ENCODE measurements around the gene GNPTG.
A peak's percentile ranks its signal among the peaks of the same experiment; 100 is the strongest.
"Not testable (repeated sequence)": the region's sequence is repeated elsewhere in the genome, so short reads cannot be mapped to it uniquely, and the experiment has no call there.

GNPTG gene

DNA sequence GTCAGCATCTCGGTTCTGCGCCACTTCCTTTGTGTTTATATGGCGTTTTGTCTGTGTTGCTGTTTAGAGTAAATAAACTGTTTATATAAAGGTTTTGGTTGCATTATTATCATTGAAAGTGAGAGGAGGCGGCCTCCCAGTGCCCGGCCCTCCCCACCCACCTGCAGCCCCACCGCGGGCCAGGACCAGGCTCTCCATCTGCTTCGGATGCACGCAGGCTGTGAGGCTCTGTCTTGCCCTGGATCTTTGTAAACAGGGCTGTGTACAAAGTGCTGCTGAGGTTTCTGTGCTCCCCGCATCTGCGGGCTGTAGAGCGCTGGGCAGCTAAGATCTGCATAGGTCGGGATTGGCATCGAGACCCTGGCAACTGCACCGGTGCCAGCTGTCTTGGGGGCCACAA is 26.5 kb upstream of the GNPTG start:
- TF ChIP-seq, protein P1, sequence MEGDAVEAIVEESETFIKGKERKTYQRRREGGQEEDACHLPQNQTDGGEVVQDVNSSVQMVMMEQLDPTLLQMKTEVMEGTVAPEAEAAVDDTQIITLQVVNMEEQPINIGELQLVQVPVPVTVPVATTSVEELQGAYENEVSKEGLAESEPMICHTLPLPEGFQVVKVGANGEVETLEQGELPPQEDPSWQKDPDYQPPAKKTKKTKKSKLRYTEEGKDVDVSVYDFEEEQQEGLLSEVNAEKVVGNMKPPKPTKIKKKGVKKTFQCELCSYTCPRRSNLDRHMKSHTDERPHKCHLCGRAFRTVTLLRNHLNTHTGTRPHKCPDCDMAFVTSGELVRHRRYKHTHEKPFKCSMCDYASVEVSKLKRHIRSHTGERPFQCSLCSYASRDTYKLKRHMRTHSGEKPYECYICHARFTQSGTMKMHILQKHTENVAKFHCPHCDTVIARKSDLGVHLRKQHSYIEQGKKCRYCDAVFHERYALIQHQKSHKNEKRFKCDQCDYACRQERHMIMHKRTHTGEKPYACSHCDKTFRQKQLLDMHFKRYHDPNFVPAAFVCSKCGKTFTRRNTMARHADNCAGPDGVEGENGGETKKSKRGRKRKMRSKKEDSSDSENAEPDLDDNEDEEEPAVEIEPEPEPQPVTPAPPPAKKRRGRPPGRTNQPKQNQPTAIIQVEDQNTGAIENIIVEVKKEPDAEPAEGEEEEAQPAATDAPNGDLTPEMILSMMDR (IDR thresholded peaks at IDR 0.05; ENCODE audit: borderline replicate concordance, insufficient read depth, low read depth, low read length) = no peak
- H3K4me3 ChIP-seq (ENCODE audit: low read depth, low read length) = no peak overlapping the region

DNA sequence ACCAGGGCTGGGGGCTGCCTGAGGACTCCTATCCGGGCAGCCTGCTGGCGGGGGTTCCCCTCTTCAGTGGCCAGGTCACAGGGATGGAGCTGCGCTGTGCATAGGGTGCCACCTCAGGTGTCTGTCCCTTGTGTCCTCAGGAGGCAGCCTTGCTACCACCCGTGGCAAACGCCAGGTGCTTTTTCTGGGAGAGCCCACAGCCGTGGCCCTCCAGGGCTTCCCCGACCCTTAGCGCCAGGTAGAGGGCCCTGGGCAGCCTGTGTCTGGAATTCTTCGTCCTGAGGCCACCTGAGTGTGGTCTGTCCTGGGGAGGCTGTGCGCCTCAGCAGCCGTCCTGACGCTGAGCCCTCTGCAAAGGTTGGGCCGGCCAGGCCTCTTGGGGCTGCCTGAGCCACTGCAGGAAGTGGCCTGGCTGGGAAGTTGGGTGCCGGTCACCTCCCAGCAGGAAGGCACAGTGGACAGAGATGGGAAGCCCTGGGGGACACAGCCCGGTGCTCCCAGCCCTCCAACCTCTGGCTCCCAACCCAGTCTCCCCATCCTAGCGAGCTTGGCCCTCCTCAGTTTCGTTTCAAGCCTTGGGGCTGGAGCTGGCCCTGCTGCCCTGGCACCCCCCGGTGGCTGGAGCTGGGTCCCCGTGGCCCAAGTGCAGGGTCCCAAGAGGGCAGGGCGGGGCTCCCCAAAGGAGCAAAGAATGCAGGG is 25.9 kb upstream of the GNPTG start:
- TF ChIP-seq, protein P1 (IDR thresholded peaks at IDR 0.05; ENCODE audit: borderline replicate concordance, insufficient read depth, low read depth, low read length) = no peak
- no peak overlapping the region for H3K4me3 ChIP-seq (ENCODE audit: low read depth, low read length)

DNA sequence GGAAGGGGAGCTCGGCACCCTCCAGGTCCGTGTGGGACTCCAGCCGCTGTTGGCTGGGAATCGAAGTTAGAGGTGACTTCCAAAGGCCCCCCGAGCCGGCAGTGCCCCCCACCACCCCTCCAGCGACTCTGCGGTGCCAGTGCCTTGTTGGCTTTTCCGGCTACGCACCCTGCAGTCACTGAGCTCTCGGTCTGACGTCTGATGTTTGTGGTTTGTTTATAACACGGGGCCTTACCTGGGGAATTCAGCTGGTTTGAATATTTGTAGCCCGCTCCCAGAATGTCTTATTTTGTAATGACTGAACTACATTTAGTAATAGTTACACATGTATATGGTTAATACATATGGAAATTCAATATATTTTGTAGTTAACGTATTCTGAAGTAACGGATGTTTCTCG is 25.3 kb upstream of the GNPTG start:
- TF ChIP-seq, protein P1 (IDR thresholded peaks at IDR 0.05; ENCODE audit: borderline replicate concordance, insufficient read depth, low read depth, low read length) = no peak
- no peak overlapping the region for H3K4me3 ChIP-seq (ENCODE audit: low read depth, low read length)

DNA sequence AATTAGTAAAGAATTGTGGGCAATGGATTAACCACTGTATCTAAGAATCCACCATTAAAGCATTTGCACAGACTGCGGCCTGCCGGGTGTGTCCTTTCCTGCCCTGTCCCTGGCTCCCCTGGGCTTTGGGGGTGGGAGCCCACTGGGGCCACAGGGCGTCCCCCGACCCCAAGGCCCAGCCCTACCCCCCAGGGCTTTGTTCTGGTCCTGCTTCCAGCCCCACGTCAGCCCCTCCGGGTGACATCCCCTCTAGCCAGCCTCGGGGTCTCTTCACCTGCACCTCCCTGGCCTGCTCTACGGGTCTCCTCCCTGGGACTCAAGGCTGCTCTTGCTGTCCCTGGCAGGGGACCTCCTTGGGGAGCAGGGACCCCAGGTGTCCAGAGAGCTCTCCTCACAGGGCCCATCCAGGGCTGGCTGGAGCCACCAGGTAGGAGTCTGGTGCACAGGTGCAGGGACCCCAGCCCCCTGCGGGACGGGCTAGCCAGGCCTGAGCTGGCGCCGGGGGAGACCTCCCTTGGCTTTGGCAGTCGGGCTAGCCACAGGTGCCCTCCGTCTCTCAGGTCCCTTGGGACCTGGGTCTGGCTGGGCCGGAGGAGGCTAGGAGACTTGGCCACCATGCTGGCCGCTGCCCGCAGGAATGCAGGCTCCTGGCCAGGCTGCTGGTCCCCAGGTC is 24.6 kb upstream of the GNPTG start:
- TF ChIP-seq, protein P1 (IDR thresholded peaks at IDR 0.05; ENCODE audit: borderline replicate concordance, insufficient read depth, low read depth, low read length) = no peak
- H3K4me3 ChIP-seq (ENCODE audit: low read depth, low read length) = no peak overlapping the region

DNA sequence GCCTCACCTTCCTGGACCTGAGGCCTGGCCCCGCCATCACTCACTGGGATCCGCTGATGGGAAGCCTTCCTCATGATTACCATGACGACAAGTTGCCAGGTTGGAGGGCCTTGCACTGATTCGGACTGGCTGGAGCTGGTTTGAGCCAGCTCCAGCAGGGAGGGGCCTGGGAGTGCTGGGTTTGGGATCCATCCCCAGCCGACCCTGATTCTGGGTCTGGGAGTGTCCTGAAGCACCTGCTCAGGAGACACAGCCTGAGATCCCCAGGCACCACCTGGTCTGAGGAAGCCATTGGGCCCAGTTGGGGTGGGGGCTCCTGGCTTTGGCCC is 24.1 kb upstream of the GNPTG start:
- H3K4me3 ChIP-seq (ENCODE audit: low read depth, low read length) = no peak overlapping the region
- TF ChIP-seq, protein P1 (IDR thresholded peaks at IDR 0.05; ENCODE audit: borderline replicate concordance, insufficient read depth, low read depth, low read length) = no peak

DNA sequence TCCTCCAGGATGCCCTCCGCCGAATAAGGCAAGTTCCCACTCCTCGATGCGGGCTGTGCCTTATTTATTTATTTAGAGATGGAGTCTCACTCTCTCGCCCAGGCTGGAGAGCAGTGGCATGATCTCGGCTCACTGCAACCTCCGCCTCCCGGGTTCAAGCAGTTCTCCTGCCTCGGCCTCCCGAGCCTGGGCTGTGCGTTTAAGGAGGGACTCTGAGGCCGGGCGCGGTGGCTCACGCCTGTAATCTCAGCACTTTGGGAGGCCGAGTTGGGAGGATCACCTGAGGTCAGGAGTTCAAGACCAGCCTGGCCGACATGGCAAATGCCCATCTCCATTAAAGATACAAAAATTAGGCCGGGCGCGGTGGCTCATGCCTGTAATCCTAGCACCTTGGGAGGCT is 23.6 kb upstream of the GNPTG start:
- not testable (repeated sequence) for H3K4me3 ChIP-seq (ENCODE audit: low read depth, low read length)

DNA sequence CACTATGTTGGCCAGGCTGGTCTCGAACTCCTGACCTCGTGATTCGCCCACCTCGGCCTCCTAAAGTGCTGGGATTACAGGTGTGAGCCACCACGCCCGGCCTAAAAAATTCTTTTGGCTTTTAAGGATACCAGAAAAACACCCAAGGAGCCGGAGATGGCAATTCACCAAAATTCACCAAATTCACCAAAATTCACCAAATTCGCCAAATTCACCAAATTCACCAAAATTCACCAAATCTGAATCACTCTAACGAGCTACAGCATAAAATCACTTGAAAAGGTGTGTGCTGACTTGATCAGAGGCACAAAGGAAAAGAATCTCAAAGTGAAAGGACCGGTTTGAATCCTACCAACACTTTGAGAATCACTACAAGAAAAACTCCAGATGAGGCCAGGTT is 22.8 kb upstream of the GNPTG start:
- H3K4me3 ChIP-seq (ENCODE audit: low read depth, low read length) = not testable (repeated sequence)

DNA sequence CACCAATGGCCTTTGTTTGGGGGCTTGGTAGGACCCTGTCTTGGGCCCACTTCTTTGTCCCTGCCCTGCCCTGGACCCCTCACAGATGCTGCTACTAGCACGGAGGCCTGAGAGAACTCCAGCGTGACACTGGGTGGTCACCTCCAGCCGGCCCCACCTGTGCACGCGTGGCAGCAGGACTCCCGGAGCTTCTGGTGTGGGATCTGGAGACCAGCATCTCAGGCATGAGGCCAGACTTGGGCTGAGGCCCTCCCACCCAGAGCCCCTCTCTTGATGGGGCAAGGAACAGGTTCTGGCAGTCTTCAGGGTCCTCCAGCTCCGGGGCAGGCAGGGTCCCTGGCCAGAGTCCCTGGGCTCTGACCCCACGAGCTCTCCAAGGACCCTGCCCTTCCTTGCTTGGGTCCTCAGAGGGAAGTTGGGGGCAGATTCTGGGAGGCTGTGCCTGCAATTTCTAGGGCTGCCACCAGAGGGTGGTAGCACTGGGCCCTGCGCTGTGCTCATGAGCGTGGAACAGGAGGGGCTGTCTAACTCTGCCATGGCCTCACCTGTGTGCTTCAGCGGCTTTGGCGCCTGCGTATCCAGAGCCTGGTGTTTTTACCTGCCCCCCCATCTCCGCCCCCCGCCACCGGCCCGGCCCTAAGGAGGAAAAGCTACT is 21.3 kb upstream of the GNPTG start:
- TF ChIP-seq, protein P1 (IDR thresholded peaks at IDR 0.05; ENCODE audit: borderline replicate concordance, insufficient read depth, low read depth, low read length) = peak; percentile 86

More for the DNA sequence above, 21.3 kb upstream of the GNPTG start:
- H3K4me3 ChIP-seq (ENCODE audit: low read depth, low read length) = no peak overlapping the region

Measured in GM12875 (cell line).